GM19463 (cell line): ENCODE measurements around the gene PLAC8.
"Not testable (repeated sequence)": the region's sequence is repeated elsewhere in the genome, so short reads cannot be mapped to it uniquely, and the experiment has no call there.

ENCODE experiments used
- ATAC-seq: cut with Tn5 transposase; IDR thresholded peaks from one replicate; pipeline ENCODE4 v1.9.1; 2021; ENCODE audit warnings: mild to moderate bottlenecking, moderate library complexity; ENCODE audit not compliant: unreplicated experiment

The PLAC8 gene

GRCh38 chr4:83112678-83113428 is 1.7 kb downstream of the PLAC8 start:
- no peak for ATAC-seq

GRCh38 chr4:83112231-83112630 is 2.3 kb downstream of the PLAC8 start:
- ATAC-seq: peak; percentile 31

- ATAC-seq: not testable (repeated sequence)
Measured at GRCh38 chr4:83111751-83112141, 2.8 kb downstream of the PLAC8 start.

- no peak for ATAC-seq
Measured at GRCh38 chr4:83110970-83111750, 3.4 kb downstream of the PLAC8 start.

- peak; percentile 67 for ATAC-seq
Measured at GRCh38 chr4:83110223-83110945, 4.1 kb downstream of the PLAC8 start.

- ATAC-seq: peak; percentile 22
Measured at GRCh38 chr4:83109480-83110222, 4.9 kb downstream of the PLAC8 start.

- ATAC-seq: no peak
Measured at GRCh38 chr4:83108101-83108861, 6.2 kb downstream of the PLAC8 start.

GRCh38 chr4:83107631-83108030 is 6.9 kb downstream of the PLAC8 start:
- ATAC-seq: no peak

GRCh38 chr4:83104991-83105390 is 9.5 kb downstream of the PLAC8 start:
- ATAC-seq: no peak

- no peak for ATAC-seq
Measured at GRCh38 chr4:83096397-83096796, 18.1 kb downstream of the PLAC8 start.

- no peak for ATAC-seq
Measured at GRCh38 chr4:83093060-83093640, 21.4 kb downstream of the PLAC8 start.

GRCh38 chr4:83089410-83090157 is 24.9 kb downstream of the PLAC8 start:
- no peak for ATAC-seq

- ATAC-seq: not testable (repeated sequence)
Measured at GRCh38 chr4:83084956-83085355, 29.6 kb downstream of the PLAC8 start.

GRCh38 chr4:83083925-83084475 is 30.5 kb downstream of the PLAC8 start:
- no peak for ATAC-seq

- no peak for ATAC-seq
Measured at GRCh38 chr4:83082777-83083176, 31.8 kb downstream of the PLAC8 start.

GRCh38 chr4:83080561-83080960 is 34.0 kb downstream of the PLAC8 start:
- ATAC-seq: no peak

- no peak for ATAC-seq
Measured at GRCh38 chr4:83075311-83076095, 39.0 kb downstream of the PLAC8 start.

- ATAC-seq: peak; percentile 46
Measured at GRCh38 chr4:83074783-83075182, 39.7 kb downstream of the PLAC8 start.
